NCI-H748 (cell line): ENCODE measurements around the gene NAGS.
"Not testable (repeated sequence)": the region's sequence is repeated elsewhere in the genome, so short reads cannot be mapped to it uniquely, and the experiment has no call there.

Experiments used
- DNase-seq: peaks from one replicate; lab custom pipeline; 2025; ENCODE audit not compliant: unreplicated experiment; lab: John Stamatoyannopoulos, UW

Gene NAGS

GRCh38 chr17:44038604-44039011, 34.2 kb downstream of the NAGS start:
- no peak for DNase-seq

GRCh38 chr17:44039829-44040635, 35.6 kb downstream of the NAGS start:
- DNase-seq = no peak

GRCh38 chr17:44043272-44043696, 38.9 kb downstream of the NAGS start:
- no peak for DNase-seq

GRCh38 chr17:44044071-44044470, 39.6 kb downstream of the NAGS start:
- no peak for DNase-seq

GRCh38 chr17:44045486-44045885, 41.1 kb downstream of the NAGS start:
- DNase-seq = no peak

- DNase-seq = not testable (repeated sequence)
These were observed 42.5 kb downstream of the NAGS start for GRCh38 chr17:44046893-44047292.

- DNase-seq = no peak
These were observed 45.1 kb downstream of the NAGS start for GRCh38 chr17:44049294-44050060.

- DNase-seq = no peak
These were observed 48.9 kb downstream of the NAGS start for GRCh38 chr17:44053125-44053872.
